Measurements from ENCODE around the gene KCTD16. TPM values are rescaled to one million over a fixed set of nuclear protein-coding genes. Genes with fewer than 3 reads are reported as not detected.

Gene KCTD16
- total RNA-seq, 1 experiment from 2014 or later: 0.08 TPM

DNA sequence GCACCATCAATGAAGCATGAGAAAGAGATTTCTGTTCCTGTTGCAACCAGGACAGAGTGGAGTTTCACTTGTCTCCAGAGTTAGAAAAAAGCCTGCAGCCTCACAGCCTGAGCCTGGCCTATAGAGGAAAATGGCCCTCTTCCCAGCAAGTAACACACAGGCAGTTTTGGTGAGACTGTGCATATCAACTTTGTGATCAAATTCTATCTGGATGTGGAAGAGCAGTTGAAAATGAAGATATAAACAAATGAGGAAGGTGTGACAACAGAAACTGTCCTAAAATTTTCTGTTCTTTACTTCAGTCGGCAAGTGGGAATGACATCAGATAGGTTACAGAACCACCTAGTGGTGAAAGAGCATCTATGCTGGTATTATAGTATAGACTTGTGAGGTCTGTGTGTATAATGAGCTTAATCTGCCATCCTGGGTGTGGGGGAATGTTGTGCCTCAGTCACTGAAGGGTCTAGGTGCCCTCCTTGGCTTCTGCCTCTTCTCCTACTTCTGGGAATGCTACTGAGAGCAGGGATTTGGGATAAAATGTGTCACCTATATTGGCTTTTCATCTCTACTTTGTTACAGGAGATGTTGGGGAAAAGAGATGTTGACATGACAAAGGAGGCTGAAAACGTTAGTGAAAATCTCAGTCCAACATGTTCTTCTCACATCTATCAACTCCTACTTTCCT lies 28.4 kb upstream of the KCTD16 start:
- Histone ChIP-seq H3K27me3 (ENCODE audit: control insufficient read depth, insufficient read depth, low read length) (peaks cover 3% of the 10 kb centered on the region), H3K4me1 (ENCODE audit: control insufficient read depth, insufficient read depth, low read length) (no peaks in the 10 kb centered on the region), H3K36me3 (ENCODE audit: control insufficient read depth, insufficient read depth, low read length) (no peaks in the 10 kb centered on the region), H3K4me3 (ENCODE audit: low read depth in 2 of 2, low read length in 2 of 2) (no peak overlapping the region), H3K27ac (ENCODE audit: low read length) (no peak overlapping the region), H3K9me3 (ENCODE audit: control insufficient read depth, insufficient read depth, low read depth, low read length) (no peaks in the 10 kb centered on the region)
- peak; percentile 93 for ATAC-seq
- ChIA-PET CTCF (interaction anchor here (0.5 to 0.9 kb wide), 5 partner anchors 9 to 174 kb away, joined by 3 to 4 read pairs (median 4); partner anchors contain the start of genes KCTD16 and YIPF5), POLR2A (no interaction called here)
- intact Hi-C loops (cut with micrococcal nuclease; ENCODE audit: unreplicated experiment) (no loop called here), in situ Hi-C loops (cut with HindIII; ENCODE audit: low pct_unique_long_range_greater_than_20kb, low sequenced_read_pairs) (no loop called here)
- TF ChIP-seq, protein P1, sequence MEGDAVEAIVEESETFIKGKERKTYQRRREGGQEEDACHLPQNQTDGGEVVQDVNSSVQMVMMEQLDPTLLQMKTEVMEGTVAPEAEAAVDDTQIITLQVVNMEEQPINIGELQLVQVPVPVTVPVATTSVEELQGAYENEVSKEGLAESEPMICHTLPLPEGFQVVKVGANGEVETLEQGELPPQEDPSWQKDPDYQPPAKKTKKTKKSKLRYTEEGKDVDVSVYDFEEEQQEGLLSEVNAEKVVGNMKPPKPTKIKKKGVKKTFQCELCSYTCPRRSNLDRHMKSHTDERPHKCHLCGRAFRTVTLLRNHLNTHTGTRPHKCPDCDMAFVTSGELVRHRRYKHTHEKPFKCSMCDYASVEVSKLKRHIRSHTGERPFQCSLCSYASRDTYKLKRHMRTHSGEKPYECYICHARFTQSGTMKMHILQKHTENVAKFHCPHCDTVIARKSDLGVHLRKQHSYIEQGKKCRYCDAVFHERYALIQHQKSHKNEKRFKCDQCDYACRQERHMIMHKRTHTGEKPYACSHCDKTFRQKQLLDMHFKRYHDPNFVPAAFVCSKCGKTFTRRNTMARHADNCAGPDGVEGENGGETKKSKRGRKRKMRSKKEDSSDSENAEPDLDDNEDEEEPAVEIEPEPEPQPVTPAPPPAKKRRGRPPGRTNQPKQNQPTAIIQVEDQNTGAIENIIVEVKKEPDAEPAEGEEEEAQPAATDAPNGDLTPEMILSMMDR (IDR thresholded peaks at IDR 0.05): peak; percentile 68
- no peak for TF ChIP-seq POLR2AphosphoS5 (IDR thresholded peaks at IDR 0.05; ENCODE audit: low read depth, low read length)
- peak; percentile 36 for DNase-seq (ENCODE audit: low read depth, low spot score)
- no TSS peak for BruUV-seq (replicated peaks)

DNA sequence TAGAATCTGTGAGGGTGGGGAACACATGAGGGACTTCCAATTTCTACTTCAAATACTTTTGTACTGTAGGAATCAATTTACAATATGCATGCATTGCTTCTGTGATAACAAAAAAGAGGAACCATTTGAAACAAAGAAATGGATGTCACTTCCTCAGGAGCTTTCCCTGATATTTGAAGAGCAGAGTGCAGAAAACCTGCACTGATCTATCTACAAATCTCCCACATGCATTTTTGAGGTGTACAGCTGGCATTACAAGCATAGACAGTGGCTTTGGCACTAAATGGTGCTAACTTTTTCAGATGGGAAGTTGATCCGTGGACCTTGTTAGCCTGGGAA lies 27.9 kb upstream of the KCTD16 start:
- TF ChIP-seq, protein P2, sequence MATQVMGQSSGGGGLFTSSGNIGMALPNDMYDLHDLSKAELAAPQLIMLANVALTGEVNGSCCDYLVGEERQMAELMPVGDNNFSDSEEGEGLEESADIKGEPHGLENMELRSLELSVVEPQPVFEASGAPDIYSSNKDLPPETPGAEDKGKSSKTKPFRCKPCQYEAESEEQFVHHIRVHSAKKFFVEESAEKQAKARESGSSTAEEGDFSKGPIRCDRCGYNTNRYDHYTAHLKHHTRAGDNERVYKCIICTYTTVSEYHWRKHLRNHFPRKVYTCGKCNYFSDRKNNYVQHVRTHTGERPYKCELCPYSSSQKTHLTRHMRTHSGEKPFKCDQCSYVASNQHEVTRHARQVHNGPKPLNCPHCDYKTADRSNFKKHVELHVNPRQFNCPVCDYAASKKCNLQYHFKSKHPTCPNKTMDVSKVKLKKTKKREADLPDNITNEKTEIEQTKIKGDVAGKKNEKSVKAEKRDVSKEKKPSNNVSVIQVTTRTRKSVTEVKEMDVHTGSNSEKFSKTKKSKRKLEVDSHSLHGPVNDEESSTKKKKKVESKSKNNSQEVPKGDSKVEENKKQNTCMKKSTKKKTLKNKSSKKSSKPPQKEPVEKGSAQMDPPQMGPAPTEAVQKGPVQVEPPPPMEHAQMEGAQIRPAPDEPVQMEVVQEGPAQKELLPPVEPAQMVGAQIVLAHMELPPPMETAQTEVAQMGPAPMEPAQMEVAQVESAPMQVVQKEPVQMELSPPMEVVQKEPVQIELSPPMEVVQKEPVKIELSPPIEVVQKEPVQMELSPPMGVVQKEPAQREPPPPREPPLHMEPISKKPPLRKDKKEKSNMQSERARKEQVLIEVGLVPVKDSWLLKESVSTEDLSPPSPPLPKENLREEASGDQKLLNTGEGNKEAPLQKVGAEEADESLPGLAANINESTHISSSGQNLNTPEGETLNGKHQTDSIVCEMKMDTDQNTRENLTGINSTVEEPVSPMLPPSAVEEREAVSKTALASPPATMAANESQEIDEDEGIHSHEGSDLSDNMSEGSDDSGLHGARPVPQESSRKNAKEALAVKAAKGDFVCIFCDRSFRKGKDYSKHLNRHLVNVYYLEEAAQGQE (IDR thresholded peaks at IDR 0.05; ENCODE audit: insufficient read depth in 1 of 2, low read depth in 2 of 2, low read length in 1 of 2): no peak
- TF ChIP-seq, protein P1 (IDR thresholded peaks at IDR 0.05): no peak
- TF ChIP-seq TCF7L2 (IDR thresholded peaks at IDR 0.05; ENCODE audit: low read depth, low read length): no peak
- TF ChIP-seq SIN3A (IDR thresholded peaks at IDR 0.05; ENCODE audit: borderline replicate concordance, insufficient read depth, low read depth, low read length): no peak
- no peak for TF ChIP-seq POLR2AphosphoS5 (IDR thresholded peaks at IDR 0.05; ENCODE audit: low read depth, low read length)
- ChIA-PET CTCF (interaction anchor here (0.5 to 0.9 kb wide), 5 partner anchors 9 to 175 kb away, joined by 3 to 4 read pairs (median 4); partner anchors contain the start of genes KCTD16 and YIPF5), POLR2A (no interaction called here)
- in situ Hi-C loops (cut with HindIII; ENCODE audit: low pct_unique_long_range_greater_than_20kb, low sequenced_read_pairs): no loop called here
- no TSS peak for BruUV-seq (replicated peaks)
- Histone ChIP-seq H3K4me1 (ENCODE audit: control insufficient read depth, insufficient read depth, low read length) (no peaks in the 10 kb centered on the region), H3K9me3 (ENCODE audit: control insufficient read depth, insufficient read depth, low read depth, low read length) (no peaks in the 10 kb centered on the region), H3K4me3 (ENCODE audit: low read depth in 2 of 2, low read length in 2 of 2) (no peak overlapping the region), H3K27me3 (ENCODE audit: control insufficient read depth, insufficient read depth, low read length) (peaks cover 3% of the 10 kb centered on the region), H3K27ac (ENCODE audit: low read length) (no peak overlapping the region), H3K36me3 (ENCODE audit: control insufficient read depth, insufficient read depth, low read length) (no peaks in the 10 kb centered on the region)
- DNase-seq (ENCODE audit: low read depth, low spot score) (no peak), ATAC-seq (no peak)
- intact Hi-C loops (cut with micrococcal nuclease; ENCODE audit: unreplicated experiment): no loop called here

Measured in Panc1 (cell line).